NOMO-1 treated with DMSO at 0.1 percent for 48 hours (cell line): Measurements from ENCODE around the gene ZNF777.
"Not testable (repeated sequence)": the region's sequence is repeated elsewhere in the genome, so short reads cannot be mapped to it uniquely, and the experiment has no call there.

Experiments used
- DNase-seq: peaks from one replicate; lab custom pipeline; 2025; ENCODE audit not compliant: unreplicated experiment; lab: John Stamatoyannopoulos, UW

The ZNF777 gene

DNA sequence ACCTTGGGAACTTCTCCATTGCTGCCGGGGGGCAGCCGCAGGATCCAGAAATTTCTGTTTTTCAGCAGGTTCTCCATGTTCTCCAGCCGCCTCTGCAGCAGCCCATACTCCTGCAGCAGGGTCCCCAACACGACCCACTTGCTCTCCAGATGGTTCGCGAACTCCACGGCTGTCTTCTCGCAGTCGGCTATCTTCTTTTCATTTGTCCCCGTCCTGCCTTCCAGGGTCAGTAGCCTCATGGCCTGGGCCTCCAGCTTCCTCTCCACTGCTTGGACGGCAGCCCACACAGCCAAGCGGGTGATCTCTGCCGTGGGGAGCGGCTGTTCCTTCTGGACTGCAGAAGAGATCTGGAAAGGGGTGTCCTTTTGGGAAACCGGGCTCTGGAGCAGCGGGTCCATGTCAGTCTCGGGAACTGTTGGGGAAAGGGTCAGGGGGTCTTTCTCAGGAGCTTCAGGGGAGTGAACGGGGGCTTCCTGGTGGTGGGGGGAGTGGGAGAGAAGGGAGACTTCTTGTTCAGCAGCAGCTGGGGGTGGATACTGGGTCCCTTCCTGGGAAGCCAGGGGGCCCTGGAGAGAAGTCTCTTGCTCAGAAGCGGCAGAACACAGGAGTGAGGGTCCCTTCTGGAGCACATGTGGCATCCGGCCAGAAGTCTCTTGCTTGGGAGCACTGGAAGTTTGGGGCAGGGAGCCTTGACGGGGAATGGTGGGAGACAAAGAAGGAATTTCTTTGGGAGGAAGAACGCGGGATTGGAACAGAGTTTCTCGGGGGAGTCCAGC, 5.5 kb downstream of the ZNF777 start:
- DNase-seq, result no peak

- DNase-seq, result no peak
Observed at GRCh38 chr7:149454750-149455149, 6.1 kb downstream of the ZNF777 start.

GRCh38 chr7:149454006-149454405, 6.9 kb downstream of the ZNF777 start:
- no peak for DNase-seq

DNA sequence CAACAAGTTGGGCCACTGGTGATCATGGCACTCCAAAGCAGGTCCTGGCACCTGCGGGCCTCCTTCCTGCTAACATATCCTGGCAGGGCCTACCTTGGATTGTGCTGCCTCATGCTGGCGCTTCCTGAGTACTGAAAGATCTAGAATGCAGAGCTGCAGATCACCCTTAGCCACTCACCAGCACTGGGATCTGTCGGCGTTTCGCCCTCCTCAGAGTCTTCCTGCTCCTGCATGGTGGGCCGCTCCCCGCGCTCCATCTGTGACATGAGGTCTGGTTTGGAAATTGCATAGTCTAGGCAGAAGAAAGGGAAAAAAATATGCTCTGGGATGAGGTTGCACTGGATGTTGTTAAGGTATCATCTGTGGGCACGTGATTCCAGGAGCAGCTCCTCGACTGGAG, 10.0 kb downstream of the ZNF777 start:
- DNase-seq, result no peak

DNA sequence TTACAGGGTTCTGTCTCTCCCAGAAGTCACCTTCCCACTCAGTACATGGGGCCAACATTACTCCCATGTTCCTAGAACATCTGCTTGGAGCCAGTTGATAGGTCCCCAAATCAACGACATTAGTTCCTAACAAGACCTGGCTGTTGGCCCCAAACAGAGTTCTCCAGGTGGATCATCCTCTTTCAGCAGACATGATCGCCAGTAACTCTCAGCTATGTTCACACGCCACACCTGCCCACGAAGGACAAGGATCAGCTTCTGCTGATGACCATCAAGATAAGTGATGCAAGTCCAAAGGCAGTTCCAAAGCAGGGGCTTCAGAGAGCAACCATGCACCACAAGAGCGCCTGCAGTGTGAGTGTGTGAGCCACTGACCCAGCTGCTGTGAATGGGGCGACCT, 11.0 kb downstream of the ZNF777 start:
- DNase-seq, result no peak

GRCh38 chr7:149448961-149449360, 11.9 kb downstream of the ZNF777 start:
- no peak for DNase-seq

GRCh38 chr7:149446026-149446425, 14.8 kb downstream of the ZNF777 start:
- DNase-seq, result not testable (repeated sequence)

DNA sequence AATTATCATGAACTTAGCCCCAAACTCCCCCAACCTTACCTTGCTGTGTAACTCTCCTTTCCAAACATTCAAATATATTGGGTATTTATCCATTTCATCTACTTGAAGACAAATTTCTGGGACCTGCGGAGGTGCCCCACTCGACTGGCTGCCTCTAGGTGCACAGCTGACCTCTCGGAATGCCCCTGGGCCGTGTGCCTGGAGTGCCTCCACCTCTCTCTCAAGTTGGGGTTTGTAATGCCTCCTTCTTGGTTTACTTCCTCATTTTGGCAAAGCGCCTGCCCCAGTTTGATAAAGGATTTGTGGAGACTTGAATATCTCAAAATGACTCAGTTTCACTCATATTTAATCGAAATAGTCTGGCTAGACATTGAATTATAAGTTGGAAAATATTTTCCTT, 16.6 kb downstream of the ZNF777 start:
- peak; percentile 1 for DNase-seq

GRCh38 chr7:149443523-149443922, 17.3 kb downstream of the ZNF777 start:
- no peak for DNase-seq

- DNase-seq, result no peak
Observed at GRCh38 chr7:149442924-149443323, 17.9 kb downstream of the ZNF777 start.

DNA sequence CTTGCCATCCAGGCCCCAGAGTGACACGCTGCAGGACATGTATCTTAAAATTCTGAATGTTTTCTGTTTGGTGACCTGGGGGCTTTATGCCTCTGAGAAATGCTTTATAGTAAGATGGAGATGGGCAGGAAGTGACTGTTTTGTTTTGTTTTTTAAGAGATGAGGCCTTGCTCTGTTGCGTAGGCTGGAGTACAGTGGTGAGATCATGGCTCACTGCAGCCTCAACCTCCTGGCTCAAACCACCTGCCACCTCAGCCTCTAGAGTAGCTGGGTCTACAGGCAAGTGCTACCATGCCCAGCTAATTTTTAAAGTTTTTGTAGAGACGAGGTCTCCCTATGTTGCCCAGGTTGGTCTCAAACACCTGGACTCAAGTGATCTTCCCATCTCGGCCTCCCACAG, 20.6 kb downstream of the ZNF777 start:
- no peak for DNase-seq

DNA sequence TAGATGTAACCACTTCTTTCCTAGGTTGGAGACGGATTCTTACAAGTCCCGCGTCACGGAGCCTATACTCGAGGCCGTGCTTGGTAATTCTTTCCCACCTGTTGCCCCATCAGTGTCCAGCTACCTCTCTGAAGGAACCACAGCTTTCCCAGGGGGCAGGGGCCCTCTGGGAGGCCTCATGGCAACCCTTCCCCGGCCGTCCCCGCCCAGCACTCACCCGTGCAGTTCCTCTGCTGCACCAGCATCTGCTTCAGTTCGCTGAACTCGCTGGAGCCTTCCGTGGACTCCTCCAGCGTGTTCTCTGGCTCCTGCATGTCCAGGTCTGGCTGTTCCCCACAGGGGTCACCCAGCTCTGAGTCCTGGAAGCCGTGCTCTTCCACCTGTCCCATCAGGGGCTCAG, 24.5 kb downstream of the ZNF777 start:
- no peak for DNase-seq

- DNase-seq, result no peak
Observed at GRCh38 chr7:149433124-149433523, 27.7 kb downstream of the ZNF777 start.

GRCh38 chr7:149432121-149432691, 28.7 kb downstream of the ZNF777 start:
- no peak for DNase-seq

DNA sequence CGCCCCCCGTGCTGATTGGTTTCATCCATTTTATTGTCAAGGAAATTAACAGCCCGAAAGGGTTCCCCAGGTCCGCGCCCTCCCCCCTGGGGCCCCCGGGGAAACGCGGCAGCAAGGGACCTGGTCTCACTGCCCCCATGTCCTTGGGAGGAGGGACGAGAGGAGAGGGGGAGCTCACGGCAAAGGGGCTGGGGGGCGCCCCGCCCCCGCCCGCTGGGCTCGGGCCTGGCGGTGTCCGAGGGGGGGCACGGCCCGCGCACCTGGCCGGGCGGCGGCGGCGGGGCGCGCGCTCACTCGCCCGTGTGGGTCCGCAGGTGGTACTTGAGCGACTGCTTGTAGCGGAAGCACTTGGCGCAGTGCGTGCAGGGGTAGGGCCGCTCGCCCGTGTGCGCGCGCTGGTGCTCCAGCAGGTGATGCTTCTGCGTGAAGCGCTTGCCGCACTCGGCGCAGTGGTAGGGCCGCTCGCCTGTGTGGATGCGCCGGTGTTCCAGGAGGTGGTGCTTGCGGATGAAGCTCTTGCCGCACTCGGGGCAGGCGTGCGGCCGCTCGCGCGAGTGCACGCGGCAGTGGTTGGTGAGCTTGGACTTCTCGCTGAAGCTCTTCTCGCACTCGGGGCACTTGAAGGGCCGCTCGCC, 29.3 kb downstream of the ZNF777 start:
- DNase-seq, result no peak

DNA sequence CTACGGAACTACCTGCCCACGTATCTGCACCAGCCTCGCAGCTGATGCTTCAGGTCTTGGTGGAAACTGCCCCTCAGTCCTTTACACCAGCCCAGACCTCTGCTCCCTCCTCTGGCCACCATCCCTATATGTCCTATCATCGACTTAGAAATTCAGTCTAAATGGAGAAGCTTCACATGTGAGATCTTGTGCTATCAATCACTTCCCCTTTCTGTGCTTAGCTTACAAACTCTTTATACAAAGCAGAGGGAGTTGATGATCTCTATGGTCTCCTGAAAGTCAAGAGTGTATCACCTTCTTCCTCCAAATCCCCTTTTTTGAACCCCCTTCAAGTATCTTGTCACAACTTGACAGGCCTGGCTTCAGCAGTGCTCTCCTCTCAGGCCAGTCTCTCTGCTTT, 30.7 kb downstream of the ZNF777 start:
- no peak for DNase-seq

GRCh38 chr7:149427893-149428292, 33.0 kb downstream of the ZNF777 start:
- DNase-seq, result no peak

DNA sequence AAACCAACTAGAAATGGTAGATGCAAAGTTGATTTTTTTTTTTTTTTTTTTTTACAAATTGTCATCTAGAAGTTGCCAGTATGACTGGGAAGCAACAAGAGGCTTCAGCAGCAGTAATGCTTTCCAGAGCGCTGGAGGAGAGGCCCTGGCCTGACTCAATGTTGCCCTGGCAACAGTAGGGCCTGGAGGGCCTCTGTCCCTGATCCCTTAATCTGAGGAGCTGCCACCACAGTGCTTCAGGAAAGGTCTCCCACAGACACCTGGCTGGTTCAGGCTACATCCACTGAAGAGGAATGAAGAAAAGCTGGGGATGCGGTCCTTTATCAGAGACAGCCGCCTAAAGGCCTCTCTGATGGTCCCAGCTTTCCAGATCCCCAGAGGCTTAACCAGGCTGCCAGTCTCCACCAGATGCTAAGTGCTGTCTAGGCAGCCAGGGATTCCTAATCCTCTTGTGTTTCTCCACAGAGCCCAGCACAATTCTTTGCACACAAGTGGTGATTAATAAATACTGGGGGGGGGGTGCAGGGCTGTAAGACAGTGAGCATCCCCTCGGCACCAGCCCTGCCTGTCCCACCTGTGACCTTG, 33.7 kb downstream of the ZNF777 start:
- no peak for DNase-seq

- no peak for DNase-seq
Observed at GRCh38 chr7:149423449-149424110, 37.3 kb downstream of the ZNF777 start.

DNA sequence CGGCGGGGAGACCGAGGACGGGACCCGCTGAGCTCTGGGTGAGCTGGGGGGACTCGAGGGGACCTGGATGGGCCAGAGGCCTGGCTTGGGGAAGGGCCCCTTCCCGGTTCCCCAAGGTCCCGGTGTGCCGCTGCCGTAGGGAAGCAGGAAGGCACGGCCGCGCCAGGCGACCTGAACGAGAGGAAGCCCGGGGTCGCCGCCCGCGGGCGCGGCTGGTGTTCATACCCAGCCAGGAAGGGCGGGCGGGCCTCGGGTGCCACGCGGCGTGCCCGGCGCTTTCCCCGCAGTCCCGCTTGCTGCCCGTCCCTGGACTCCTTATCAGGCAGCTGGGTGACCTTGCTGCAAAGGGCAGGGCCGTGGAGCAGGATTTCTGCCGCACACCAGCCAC, 38.0 kb downstream of the ZNF777 start:
- no peak for DNase-seq

DNA sequence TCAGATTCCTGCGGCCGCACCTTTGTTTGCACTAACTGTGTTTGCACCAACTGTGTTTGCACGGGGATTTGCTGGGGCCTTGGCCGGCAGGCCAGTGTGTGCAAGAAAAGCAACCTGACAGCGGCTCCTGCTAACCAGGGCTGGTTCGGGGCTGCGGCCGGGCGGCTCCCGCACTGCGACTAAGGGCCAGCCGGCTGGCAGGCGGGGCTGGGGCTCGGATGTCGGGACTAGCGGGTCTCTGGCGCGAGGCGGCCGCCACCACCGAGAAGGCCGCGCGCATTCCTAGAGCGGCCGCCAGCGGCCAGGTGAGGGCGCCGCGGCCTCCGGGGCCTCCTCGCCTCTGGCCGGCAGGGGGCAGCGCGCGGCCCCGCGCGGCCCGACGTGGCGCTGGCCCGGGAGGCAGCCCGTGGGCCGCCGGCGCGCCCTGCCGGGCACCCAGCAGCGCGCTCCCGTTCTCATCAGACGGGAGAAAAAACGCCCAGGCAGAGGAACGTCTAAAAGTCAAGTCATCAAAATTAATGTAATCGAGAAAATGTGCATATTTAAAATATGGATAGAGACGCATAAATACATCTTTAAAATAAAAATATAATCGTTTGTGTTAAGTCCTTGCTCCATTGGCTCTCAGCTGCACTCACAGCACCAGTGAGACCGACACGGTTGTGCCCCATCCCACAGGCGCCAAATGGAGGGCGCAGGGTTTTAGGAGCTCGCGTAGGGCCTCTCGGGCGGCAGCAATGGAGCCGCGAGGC, 38.5 kb downstream of the ZNF777 start:
- peak; percentile 33 for DNase-seq
